B cell (primary cell): ENCODE data around the gene HLCS. TPM values are rescaled to one million over a fixed set of nuclear protein-coding genes. Genes with fewer than 3 reads are reported as not detected.

Experiments used
- ATAC-seq: fragments of 200-7000 bp; cut with Tn5 transposase; one replicate; pipeline ENCODE4 v1.10.0; 2021; ENCODE audit warnings: low read depth, mild to moderate bottlenecking, moderate number of reproducible peaks, moderate library complexity
- CTCF ChIA-PET: fragments of 350-600 bp; sonication (Branson Sonifier 250); formaldehyde crosslinking; loops from one replicate; lab custom pipeline; 2021; ENCODE audit warnings: antibody characterized with exemption, inconsistent platforms; lab: Charles Lee
- POLR2A ChIA-PET: fragments of 350-600 bp; sonication (Branson Sonifier 250); formaldehyde crosslinking; loops from one replicate; lab custom pipeline; 2021; ENCODE audit warnings: antibody characterized with exemption; lab: Charles Lee
- DNase-seq: peaks from one replicate; pipeline ENCODE4 v3.0.0; 2013
- H2AFZ ChIP-seq: 2 replicates; pipeline ENCODE4 v1.6.1; 2012; ENCODE audit warnings: mild to moderate bottlenecking, low read depth, low read length; ENCODE audit not compliant: insufficient read depth, poor library complexity, severe bottlenecking
- H3K27ac ChIP-seq, 2 donors: 1 replicate in 1 of 2; 2 replicates in 1 of 2; pipeline ENCODE4 v1.5.1; 2012 to 2013; ENCODE audit warnings: low read length in 2 of 2, mild to moderate bottlenecking in 2 of 2, moderate library complexity in 1 of 2
- H3K27me3 ChIP-seq, 4 experiments: fragments of 200-600 bp in 1 of 4; sonication (generic) in 1 of 4; replicated peaks in 1 of 4; 1 replicate in 2 of 4; 2 replicates in 2 of 4; pipeline versions ENCODE4 v1.6.1 to v1.7.0; 2013 to 2016; ENCODE audit warnings: low read length in 3 of 4, mild to moderate bottlenecking in 2 of 4, mixed read lengths in 1 of 4, moderate library complexity in 1 of 4; ENCODE audit not compliant: insufficient read depth in 4 of 4, control insufficient read depth in 3 of 4; ENCODE audit errors: control extremely low read depth in 1 of 4
- H3K36me3 ChIP-seq, 2 experiments: replicated peaks in 1 of 2; 1 replicate in 1 of 2; 2 replicates in 1 of 2; pipeline versions ENCODE4 v1.6.1 to v1.7.1; 2013; ENCODE audit warnings: low read length in 1 of 2; ENCODE audit not compliant: insufficient read depth in 2 of 2, control insufficient read depth in 1 of 2; ENCODE audit errors: control extremely low read depth in 1 of 2, extremely low read depth in 1 of 2
- H3K4me1 ChIP-seq, 2 donors: fragments of 200-600 bp in 1 of 2; sonication (generic) in 1 of 2; 1 replicate in 1 of 2; 2 replicates in 1 of 2; pipeline versions ENCODE4 v1.5.1 to v1.6.1; 2013 to 2017; ENCODE audit warnings: low read length in 2 of 2; ENCODE audit not compliant: control insufficient read depth in 2 of 2, insufficient read depth in 2 of 2
- H3K4me2 ChIP-seq: replicated peaks from 2 replicates; pipeline ENCODE3; 2012; ENCODE audit warnings: mild to moderate bottlenecking, low read depth, low read length; ENCODE audit not compliant: poor library complexity, severe bottlenecking
- H3K4me3 ChIP-seq, 5 experiments: fragments of 200-600 bp in 1 of 5; sonication (generic) in 1 of 5; 1 replicate in 3 of 5; 2 replicates in 2 of 5; pipeline versions ENCODE4 v1.5.1 to v1.7.0; 2011 to 2016; ENCODE audit warnings: low read length in 4 of 5, mild to moderate bottlenecking in 4 of 5, low read depth in 2 of 5, control low read depth in 1 of 5, moderate library complexity in 1 of 5; ENCODE audit not compliant: insufficient read depth in 1 of 5; ENCODE audit errors: control extremely low read depth in 1 of 5, extremely low read depth in 1 of 5
- H3K79me2 ChIP-seq: fragments of 200-600 bp; sonication (generic); one replicate; pipeline ENCODE4 v1.6.0; 2016; ENCODE audit warnings: low read length; ENCODE audit not compliant: control insufficient read depth, insufficient read depth
- H3K9ac ChIP-seq: fragments of 200-600 bp; sonication (generic); 2 replicates; pipeline ENCODE4 v1.6.1; 2017; ENCODE audit warnings: mild to moderate bottlenecking, low read length, moderate library complexity
- H3K9me3 ChIP-seq, 3 donors: one replicate each; pipeline versions ENCODE4 v1.6.1 to v1.7.1; 2013; ENCODE audit warnings: low read length in 2 of 3; ENCODE audit not compliant: control insufficient read depth in 2 of 3, insufficient read depth in 1 of 3; ENCODE audit errors: control extremely low read depth in 1 of 3
- H4K20me1 ChIP-seq: 2 replicates; pipeline ENCODE4 v1.6.0; 2012; ENCODE audit warnings: mild to moderate bottlenecking, low read length; ENCODE audit not compliant: insufficient read depth, control insufficient read depth, poor library complexity, severe bottlenecking
- H3K27ac Mint-ChIP-seq: one replicate; pipeline ENCODE4 v1.8.0; 2021; ENCODE audit warnings: mixed read lengths
- H3K27me3 Mint-ChIP-seq: one replicate; pipeline ENCODE4 v1.8.0; 2021; ENCODE audit warnings: mixed read lengths
- H3K4me1 Mint-ChIP-seq: one replicate; pipeline ENCODE4 v1.8.0; 2021; ENCODE audit warnings: mixed read lengths
- H3K4me3 Mint-ChIP-seq: one replicate; pipeline ENCODE4 v1.8.0; 2021; ENCODE audit warnings: mixed read lengths
- H3K9me3 Mint-ChIP-seq: one replicate; pipeline ENCODE4 v1.8.0; 2022; ENCODE audit warnings: mixed read lengths; ENCODE audit not compliant: insufficient read depth
- CTCF ChIP-seq: fragments of 200-600 bp; IDR thresholded peaks from one replicate; pipeline ENCODE4 v1.8.0; 2022; ENCODE audit warnings: antibody characterized with exemption, mild to moderate bottlenecking
- EZH2 ChIP-seq: IDR thresholded peaks from 2 replicates; pipeline ENCODE4 v1.6.1; 2012; ENCODE audit warnings: borderline replicate concordance, low read depth, mild to moderate bottlenecking, moderate library complexity, low read length; ENCODE audit not compliant: insufficient read depth, poor library complexity, severe bottlenecking
- WGBS: methylation state at CpG from one replicate; pipeline ENCODE4 v1.1.5; 2013; ENCODE audit warnings: missing lambda C conversion rate; ENCODE audit not compliant: insufficient coverage; 5-methylcytosine and 5-hydroxymethylcytosine counted together
- intact Hi-C: fragments of 100-400 bp; cut with micrococcal nuclease; formaldehyde crosslinking; loops from one replicate; pipeline ENCODE4 v1.10.0; 2022
- polyA plus RNA-seq: library from polyadenylated mRNA; depleted of rRNA; stranded (reverse); fragments of >200 nt; gene quantifications from 2 replicates; pipeline ENCODE4 v1.2.3, GENCODE V29; 2012
- total RNA-seq, 2 donors: library from RNA; stranded (reverse); fragments of 120-200 nt in 1 of 2; gene quantifications; 1 replicate in 1 of 2; 2 replicates in 1 of 2; pipeline versions ENCODE4 v1.2.3 to v1.2.4, GENCODE V29; 2013 to 2022

HLCS gene
- total and polyA plus RNA-seq, 2 donors (not counting 1 experiment from before 2014, with no cell fraction given): 4.4 to 14.7 TPM

GRCh38 chr21:36811762-36812161 is 154.7 kb downstream of the HLCS start:
- ChIA-PET CTCF (no interaction called here), POLR2A (no interaction called here)
- Mint-ChIP-seq H3K9me3 (no peaks in the 10 kb centered on the region), H3K4me1 (no peaks in the 10 kb centered on the region), H3K27me3 (no peaks in the 10 kb centered on the region), H3K27ac (no peak overlapping the region), H3K4me3 (no peak overlapping the region)
- H3K27me3 ChIP-seq: no peaks in the 10 kb centered on the region
- no peak for DNase-seq
- H3K36me3 ChIP-seq: no peaks in the 10 kb centered on the region
- TF ChIP-seq CTCF: no peak
- TF ChIP-seq EZH2: no peak
- 87% methylated on average over 5 of the region's 7 CpGs for WGBS
- no peaks in the 10 kb centered on the region for H3K9me3 ChIP-seq
- no peak overlapping the region for H3K9ac ChIP-seq
- intact Hi-C loops: no loop called here
- ATAC-seq: no peak
- no peak overlapping the region for H2AFZ ChIP-seq
- H3K4me3 ChIP-seq: no peak overlapping the region
- no peaks in the 10 kb centered on the region for H4K20me1 ChIP-seq
- no peak overlapping the region for H3K27ac ChIP-seq
- no peaks in the 10 kb centered on the region for H3K79me2 ChIP-seq
- no peak overlapping the region for H3K4me2 ChIP-seq
- H3K4me1 ChIP-seq: no peaks in the 10 kb centered on the region

GRCh38 chr21:36810443-36810842 is 156.0 kb downstream of the HLCS start:
- no CpG with 5 or more reads among the region's 2 CpGs for WGBS
- H3K27ac Mint-ChIP-seq: no peak overlapping the region
- ChIA-PET CTCF (interaction anchor here (1.1 kb wide), 1 partner anchor 180 kb away, joined by 3 read pairs; no protein-coding TSS in a partner anchor), POLR2A (interaction anchor here (0.6 kb wide), 1 partner anchor 52 kb away, joined by 3 read pairs; no protein-coding TSS in a partner anchor)
- H3K4me1 Mint-ChIP-seq: no peaks in the 10 kb centered on the region
- Histone ChIP-seq H3K4me1 (no peaks in the 10 kb centered on the region), H3K4me3 (no peak overlapping the region), H4K20me1 (no peaks in the 10 kb centered on the region), H3K36me3 (no peaks in the 10 kb centered on the region), H3K4me2 (no peak overlapping the region), H3K9me3 (no peaks in the 10 kb centered on the region), H3K27me3 (no peaks in the 10 kb centered on the region), H3K79me2 (no peaks in the 10 kb centered on the region), H2AFZ (no peak overlapping the region), H3K9ac (no peak overlapping the region), H3K27ac (no peak overlapping the region)
- no peaks in the 10 kb centered on the region for H3K27me3 Mint-ChIP-seq
- intact Hi-C loops: no loop called here
- H3K4me3 Mint-ChIP-seq: no peak overlapping the region
- DNase-seq (no peak), ATAC-seq (no peak)
- no peak for TF ChIP-seq EZH2
- TF ChIP-seq CTCF: no peak
- no peaks in the 10 kb centered on the region for H3K9me3 Mint-ChIP-seq
